HCT116 (cell line): Measurements from ENCODE around the gene IL15.

Experiments
- EZH2 ChIP-seq: fragments of 200-600 bp; sonication (generic); IDR thresholded peaks from 2 replicates; pipeline ENCODE4 v1.6.1; 2017; ENCODE audit warnings: antibody characterized with exemption, mixed run types
- EZH2phosphoT487 ChIP-seq: fragments of 200-600 bp; IDR thresholded peaks from 2 replicates; pipeline ENCODE4 v1.6.1; 2018; ENCODE audit warnings: antibody characterized with exemption, borderline replicate concordance
- TF ChIP-seq, protein P1 (sequence below): IDR thresholded peaks from 2 replicates; pipeline ENCODE4 v1.6.1; 2012; ENCODE audit warnings: low read depth

DNA sequence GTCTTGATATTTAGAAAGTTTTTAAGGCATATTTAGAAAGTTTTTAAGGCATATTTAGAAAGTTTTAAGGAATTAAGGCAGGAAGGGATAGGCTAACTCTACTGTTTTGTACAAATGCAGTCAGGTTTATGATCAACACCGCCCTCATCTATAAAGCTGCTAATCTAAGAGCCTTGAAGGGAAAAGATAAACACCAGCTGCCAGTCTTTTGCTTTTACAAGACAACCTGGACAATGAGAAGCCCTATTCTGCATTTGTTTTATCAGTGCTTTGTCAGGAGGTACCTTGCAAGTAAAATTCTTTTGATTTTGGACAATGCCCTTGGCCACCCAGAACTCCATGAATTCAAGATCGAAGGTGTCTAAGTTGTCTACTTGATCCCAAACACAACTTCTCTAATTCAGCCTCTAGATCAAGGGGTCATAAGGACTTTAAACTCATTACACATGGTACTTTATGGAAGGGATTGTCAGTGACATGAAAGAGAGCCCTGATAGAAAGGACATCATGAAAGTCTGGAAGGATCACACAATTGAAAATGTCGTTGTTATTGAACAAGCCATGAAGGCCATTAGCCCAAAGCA lies 39.8 kb downstream of the IL15 start:
- TF ChIP-seq EZH2 (no peak), EZH2phosphoT487 (no peak)
- TF ChIP-seq, protein P1, sequence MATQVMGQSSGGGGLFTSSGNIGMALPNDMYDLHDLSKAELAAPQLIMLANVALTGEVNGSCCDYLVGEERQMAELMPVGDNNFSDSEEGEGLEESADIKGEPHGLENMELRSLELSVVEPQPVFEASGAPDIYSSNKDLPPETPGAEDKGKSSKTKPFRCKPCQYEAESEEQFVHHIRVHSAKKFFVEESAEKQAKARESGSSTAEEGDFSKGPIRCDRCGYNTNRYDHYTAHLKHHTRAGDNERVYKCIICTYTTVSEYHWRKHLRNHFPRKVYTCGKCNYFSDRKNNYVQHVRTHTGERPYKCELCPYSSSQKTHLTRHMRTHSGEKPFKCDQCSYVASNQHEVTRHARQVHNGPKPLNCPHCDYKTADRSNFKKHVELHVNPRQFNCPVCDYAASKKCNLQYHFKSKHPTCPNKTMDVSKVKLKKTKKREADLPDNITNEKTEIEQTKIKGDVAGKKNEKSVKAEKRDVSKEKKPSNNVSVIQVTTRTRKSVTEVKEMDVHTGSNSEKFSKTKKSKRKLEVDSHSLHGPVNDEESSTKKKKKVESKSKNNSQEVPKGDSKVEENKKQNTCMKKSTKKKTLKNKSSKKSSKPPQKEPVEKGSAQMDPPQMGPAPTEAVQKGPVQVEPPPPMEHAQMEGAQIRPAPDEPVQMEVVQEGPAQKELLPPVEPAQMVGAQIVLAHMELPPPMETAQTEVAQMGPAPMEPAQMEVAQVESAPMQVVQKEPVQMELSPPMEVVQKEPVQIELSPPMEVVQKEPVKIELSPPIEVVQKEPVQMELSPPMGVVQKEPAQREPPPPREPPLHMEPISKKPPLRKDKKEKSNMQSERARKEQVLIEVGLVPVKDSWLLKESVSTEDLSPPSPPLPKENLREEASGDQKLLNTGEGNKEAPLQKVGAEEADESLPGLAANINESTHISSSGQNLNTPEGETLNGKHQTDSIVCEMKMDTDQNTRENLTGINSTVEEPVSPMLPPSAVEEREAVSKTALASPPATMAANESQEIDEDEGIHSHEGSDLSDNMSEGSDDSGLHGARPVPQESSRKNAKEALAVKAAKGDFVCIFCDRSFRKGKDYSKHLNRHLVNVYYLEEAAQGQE: no peak
